Endodermal cell (in vitro differentiated cells): ENCODE measurements around the gene NIM1K. TPM values are rescaled to one million over a fixed set of nuclear protein-coding genes. Genes with fewer than 3 reads are reported as not detected.
"Not testable (repeated sequence)": the region's sequence is repeated elsewhere in the genome, so short reads cannot be mapped to it uniquely, and the experiment has no call there.

Source experiments
- DNase-seq: peaks from one replicate; pipeline ENCODE4 v3.0.0-alpha.2; 2017
- H3K27ac ChIP-seq: 2 replicates; pipeline ENCODE4 v1.5.1; 2013; ENCODE audit warnings: mild to moderate bottlenecking, low read depth, low read length, moderate library complexity
- H3K27me3 ChIP-seq: 2 replicates; pipeline ENCODE4 v1.6.1; 2013; ENCODE audit warnings: mild to moderate bottlenecking, low read length, moderate library complexity; ENCODE audit not compliant: insufficient read depth, control insufficient read depth, poor library complexity, severe bottlenecking
- H3K36me3 ChIP-seq: 2 replicates; pipeline ENCODE4 v1.7.0; 2013; ENCODE audit warnings: mild to moderate bottlenecking, low read length, moderate library complexity; ENCODE audit not compliant: control insufficient read depth, insufficient read depth
- H3K4me1 ChIP-seq: one replicate; pipeline ENCODE4 v1.7.0; 2013; ENCODE audit warnings: low read length; ENCODE audit not compliant: control insufficient read depth, insufficient read depth
- H3K4me3 ChIP-seq: 2 replicates; pipeline ENCODE4 v1.5.1; 2013; ENCODE audit warnings: mild to moderate bottlenecking, low read length, moderate library complexity
- H3K9ac ChIP-seq: 2 replicates; pipeline ENCODE4 v1.6.1; 2013; ENCODE audit warnings: mild to moderate bottlenecking, low read length, moderate library complexity; ENCODE audit not compliant: poor library complexity, severe bottlenecking; ENCODE audit errors: extremely low read depth
- H3K9me3 ChIP-seq: 2 replicates; pipeline ENCODE4 v1.6.1; 2013; ENCODE audit warnings: mild to moderate bottlenecking, low read length, moderate library complexity; ENCODE audit not compliant: control insufficient read depth
- H3K27ac Mint-ChIP-seq: 2 replicates; pipeline ENCODE4 v1.8.0; 2020; ENCODE audit warnings: mixed read lengths
- H3K27me3 Mint-ChIP-seq: 2 replicates; pipeline ENCODE4 v1.8.0; 2021; ENCODE audit warnings: mild to moderate bottlenecking, mixed read lengths; ENCODE audit not compliant: insufficient read depth
- H3K36me3 Mint-ChIP-seq: 2 replicates; pipeline ENCODE4 v1.8.0; 2020; ENCODE audit warnings: low read depth, mixed read lengths
- H3K4me1 Mint-ChIP-seq: 2 replicates; pipeline ENCODE4 v1.8.0; 2020; ENCODE audit warnings: mixed read lengths
- H3K4me3 Mint-ChIP-seq: 2 replicates; pipeline ENCODE4 v1.8.0; 2020; ENCODE audit warnings: mild to moderate bottlenecking, moderate library complexity, mixed read lengths
- H3K9me3 Mint-ChIP-seq: 2 replicates; pipeline ENCODE4 v1.8.0; 2020; ENCODE audit warnings: mild to moderate bottlenecking, mixed read lengths
- CTCF ChIP-seq: fragments of 200-600 bp; sonication (generic); conservative IDR thresholded peaks from 2 replicates; pipeline ENCODE4 v1.5.0; 2021; ENCODE audit warnings: antibody characterized with exemption, mild to moderate bottlenecking
- WGBS, 2 experiments: methylation state at CpG; one replicate each; pipeline versions ENCODE4 v1.1.5 to v1.1.7; 2013; ENCODE audit warnings: missing lambda C conversion rate in 2 of 2, mixed read lengths in 1 of 2; ENCODE audit not compliant: insufficient coverage in 1 of 2, insufficient read length in 1 of 2; 5-methylcytosine and 5-hydroxymethylcytosine counted together
- total RNA-seq, 2 donors: library from RNA; stranded (reverse); fragmentation: NEBNext Ultra II Directional in 1 of 2; extraction: Animal tissue kit (Norgen Biotek cat#: 25700) in 1 of 2; gene quantifications; 2 replicates in 1 of 2; 3 replicates in 1 of 2; pipeline ENCODE4 v1.2.1, GENCODE V29; 2021

NIM1K gene
- total RNA-seq, 2 donors from 2014 or later: not detected

GRCh38 chr5:43320846-43321245 lies 128.8 kb downstream of the NIM1K start:
- Mint-ChIP-seq H3K27me3 (peaks cover 6% of the 10 kb centered on the region), H3K27ac (no peak overlapping the region), H3K4me1 (no peaks in the 10 kb centered on the region), H3K4me3 (no peak overlapping the region), H3K36me3 (no peaks in the 10 kb centered on the region), H3K9me3 (peaks cover under 1% of the 10 kb centered on the region)
- H3K36me3 ChIP-seq: no peaks in the 10 kb centered on the region
- no peak overlapping the region for H3K27ac ChIP-seq
- no peak overlapping the region for H3K4me3 ChIP-seq
- H3K9ac ChIP-seq: no peak overlapping the region
- no peaks in the 10 kb centered on the region for H3K4me1 ChIP-seq
- WGBS, 2 experiments: 91 to 100% methylated on average over 3 to 4 of the region's 4 CpGs
- H3K9me3 ChIP-seq: no peaks in the 10 kb centered on the region
- DNase-seq: no peak
- TF ChIP-seq CTCF: no peak
- no peaks in the 10 kb centered on the region for H3K27me3 ChIP-seq

GRCh38 chr5:43323488-43323887 lies 131.5 kb downstream of the NIM1K start:
- not testable (repeated sequence) for DNase-seq, H3K27ac Mint-ChIP-seq, H3K27ac ChIP-seq, H3K4me3 ChIP-seq, H3K4me1 ChIP-seq, H3K27me3 ChIP-seq, H3K9me3 ChIP-seq, H3K36me3 ChIP-seq, H3K9ac ChIP-seq, H3K36me3 Mint-ChIP-seq, H3K4me3 Mint-ChIP-seq, H3K4me1 Mint-ChIP-seq
- H3K9me3 Mint-ChIP-seq: peaks cover 14% of the 10 kb centered on the region
- peaks cover 12% of the 10 kb centered on the region for H3K27me3 Mint-ChIP-seq
- WGBS, 2 experiments: 90 to 100% methylated on average over 1 to 3 of the region's 3 CpGs

- not testable (repeated sequence) for H3K9ac ChIP-seq, H3K36me3 Mint-ChIP-seq, H3K27me3 ChIP-seq, H3K4me1 ChIP-seq, H3K4me3 Mint-ChIP-seq, H3K27ac Mint-ChIP-seq, DNase-seq, H3K4me1 Mint-ChIP-seq, H3K4me3 ChIP-seq, H3K36me3 ChIP-seq, H3K27ac ChIP-seq
- peaks cover 12% of the 10 kb centered on the region for H3K27me3 Mint-ChIP-seq
- H3K9me3 ChIP-seq: peaks cover 18% of the 10 kb centered on the region
- peaks cover 14% of the 10 kb centered on the region for H3K9me3 Mint-ChIP-seq
Measured at GRCh38 chr5:43325624-43326023, 133.6 kb downstream of the NIM1K start.

Other genes starting within 250 kb of the NIM1K start
- under 1 TPM; 0.73 to 0.97 TPM for gene ANXA2R, start 151.9 kb upstream of the NIM1K start, total RNA-seq
- gene ZNF131, start 71.3 kb upstream of the NIM1K start, total RNA-seq: 10 to 100 TPM; 36.9 to 44.3 TPM
- 100 to 1,000 TPM; 142 to 176 TPM for gene HMGCS1, start 121.2 kb downstream of the NIM1K start, total RNA-seq
- gene CCL28, start 220.2 kb downstream of the NIM1K start, total RNA-seq: 1 to 10 TPM in 1 of 2 donors, not detected in 1; 1.7 TPM